ENCODE results near the gene ALG14.
"Not testable (repeated sequence)": the region's sequence is repeated elsewhere in the genome, so short reads cannot be mapped to it uniquely, and the experiment has no call there.

The ALG14 gene

GRCh38 chr1:95002540-95003432 lies 70.0 kb downstream of the ALG14 start:
- no peak overlapping the region for H3K4me3 ChIP-seq (ENCODE audit: low read depth, low read length)
- peak; percentile 21 for DNase-seq (ENCODE audit: low read depth)
- no peak for TF ChIP-seq CTCF (IDR thresholded peaks at IDR 0.05; ENCODE audit: control insufficient read depth, extremely low read depth, insufficient read depth)

- no peak for DNase-seq (ENCODE audit: low read depth)
- TF ChIP-seq CTCF (IDR thresholded peaks at IDR 0.05; ENCODE audit: control insufficient read depth, extremely low read depth, insufficient read depth), result no peak
- no peak overlapping the region for H3K4me3 ChIP-seq (ENCODE audit: low read depth, low read length)
These were observed 70.6 kb downstream of the ALG14 start for GRCh38 chr1:95002164-95002539.

GRCh38 chr1:94999456-95000131 lies 73.2 kb downstream of the ALG14 start:
- no peak for TF ChIP-seq CTCF (IDR thresholded peaks at IDR 0.05; ENCODE audit: control insufficient read depth, extremely low read depth, insufficient read depth)
- no peak overlapping the region for H3K4me3 ChIP-seq (ENCODE audit: low read depth, low read length)
- DNase-seq (ENCODE audit: low read depth), result no peak

- no peak overlapping the region for H3K4me3 ChIP-seq (ENCODE audit: low read depth, low read length)
- TF ChIP-seq CTCF (IDR thresholded peaks at IDR 0.05; ENCODE audit: control insufficient read depth, extremely low read depth, insufficient read depth), result no peak
- DNase-seq (ENCODE audit: low read depth), result no peak
These were observed 74.0 kb downstream of the ALG14 start for GRCh38 chr1:94998748-94999147.

- H3K4me3 ChIP-seq (ENCODE audit: low read depth, low read length), result no peak overlapping the region
- no peak for TF ChIP-seq CTCF (IDR thresholded peaks at IDR 0.05; ENCODE audit: control insufficient read depth, extremely low read depth, insufficient read depth)
- no peak for DNase-seq (ENCODE audit: low read depth)
These were observed 74.6 kb downstream of the ALG14 start for GRCh38 chr1:94998114-94998513.

GRCh38 chr1:94995536-94995935 lies 77.2 kb downstream of the ALG14 start:
- H3K4me3 ChIP-seq (ENCODE audit: low read depth, low read length); DNase-seq (ENCODE audit: low read depth): not testable (repeated sequence)

GRCh38 chr1:94994805-94995204 lies 77.9 kb downstream of the ALG14 start:
- TF ChIP-seq CTCF (IDR thresholded peaks at IDR 0.05; ENCODE audit: control insufficient read depth, extremely low read depth, insufficient read depth), result no peak
- no peak for DNase-seq (ENCODE audit: low read depth)
- H3K4me3 ChIP-seq (ENCODE audit: low read depth, low read length), result no peak overlapping the region

All from LNCaP clone FGC (cell line).